NCI-H82 (cell line): ENCODE results near the gene GRIK3.

ENCODE experiments used
- DNase-seq: peaks from one replicate; lab custom pipeline; 2025; lab: John Stamatoyannopoulos, UW

GRIK3 gene

GRCh38 chr1:36825226-36825625, 209.1 kb downstream of the GRIK3 start:
- DNase-seq = no peak

DNA sequence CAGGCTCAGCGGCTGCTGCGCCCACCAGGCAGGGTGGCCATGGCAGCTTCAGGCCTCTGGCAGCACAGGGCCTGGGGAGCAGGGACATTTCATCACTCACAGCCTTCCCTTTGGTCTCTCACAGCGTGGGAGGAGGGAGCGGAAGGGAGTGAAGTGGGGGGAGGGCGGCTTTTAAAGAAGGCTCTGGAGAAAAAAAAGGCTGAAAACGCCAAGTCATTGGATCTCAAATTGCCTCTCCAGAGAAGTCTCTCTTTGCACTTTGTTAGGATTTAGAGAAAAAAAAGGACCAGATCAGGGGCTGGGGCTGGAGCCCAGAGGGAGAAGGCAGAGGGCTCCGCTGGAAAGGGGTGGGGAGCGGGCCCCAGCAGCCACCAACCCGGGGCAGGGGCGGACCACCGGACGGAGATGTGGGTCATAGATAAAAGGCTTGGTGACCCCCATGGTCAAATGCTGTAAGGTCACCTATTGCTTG, 209.9 kb downstream of the GRIK3 start:
- DNase-seq = no peak

DNA sequence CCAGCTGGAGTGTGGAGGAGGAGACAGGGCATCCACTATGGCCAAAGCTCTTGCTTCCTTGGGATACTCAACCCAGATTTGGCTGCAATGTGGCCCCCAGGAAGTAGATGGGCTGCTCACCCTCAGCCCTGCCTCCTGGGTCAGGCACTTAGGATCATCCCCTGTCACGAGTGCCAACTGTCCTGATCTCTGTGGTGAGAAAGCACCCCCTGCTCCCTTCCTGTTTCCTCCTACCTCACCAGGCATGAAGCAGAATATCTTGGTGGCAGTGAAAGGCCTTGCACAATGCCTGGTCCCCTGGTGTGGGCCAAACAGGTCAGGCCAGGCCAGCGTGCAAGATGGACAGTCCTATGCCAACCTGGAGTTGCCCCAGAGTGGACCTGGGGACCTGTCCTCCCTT, 211.7 kb downstream of the GRIK3 start:
- DNase-seq = no peak

- DNase-seq = no peak
These were observed 212.9 kb downstream of the GRIK3 start for GRCh38 chr1:36821386-36821785.

- DNase-seq = no peak
These were observed 215.5 kb downstream of the GRIK3 start for GRCh38 chr1:36818771-36819170.

GRCh38 chr1:36816348-36816747, 218.0 kb downstream of the GRIK3 start:
- DNase-seq = no peak

GRCh38 chr1:36814774-36815173, 219.5 kb downstream of the GRIK3 start:
- DNase-seq = no peak

- no peak for DNase-seq
These were observed 220.2 kb downstream of the GRIK3 start for GRCh38 chr1:36814083-36814482.

- peak; percentile 45 for DNase-seq
These were observed 227.1 kb downstream of the GRIK3 start for GRCh38 chr1:36807262-36807661.

GRCh38 chr1:36805979-36806640, 228.2 kb downstream of the GRIK3 start:
- no peak for DNase-seq

DNA sequence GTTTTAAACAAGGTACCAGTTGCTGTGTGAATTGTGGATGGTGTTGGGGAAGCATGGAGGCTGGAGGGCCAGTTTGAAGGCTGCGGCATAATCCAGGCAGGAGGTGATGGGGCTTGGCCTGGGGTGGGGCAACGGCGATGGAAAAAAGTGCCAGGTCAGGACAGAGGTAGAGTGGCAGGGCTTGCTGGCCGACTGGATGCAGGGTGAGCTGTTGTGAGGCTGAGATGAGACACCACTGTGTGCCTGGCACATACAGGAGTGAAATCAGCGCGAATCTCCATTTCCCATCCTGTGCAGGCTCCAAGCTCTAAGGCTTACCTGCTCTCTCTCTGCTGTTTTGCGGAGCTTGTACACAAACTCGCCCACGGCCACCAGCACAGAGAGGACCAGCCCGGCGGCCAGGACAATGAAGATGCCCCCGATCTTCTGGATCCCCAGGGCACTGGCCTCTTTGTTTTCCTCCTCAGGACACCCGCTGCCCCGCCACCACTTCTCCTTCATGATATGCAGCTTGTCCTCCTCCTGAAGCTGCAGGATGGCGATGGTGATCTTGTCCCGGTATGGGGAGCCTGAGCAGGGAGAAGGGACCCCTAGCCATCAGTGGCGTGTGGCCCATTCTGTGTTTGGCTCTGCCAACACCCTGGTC, 229.5 kb downstream of the GRIK3 start:
- no peak for DNase-seq

DNA sequence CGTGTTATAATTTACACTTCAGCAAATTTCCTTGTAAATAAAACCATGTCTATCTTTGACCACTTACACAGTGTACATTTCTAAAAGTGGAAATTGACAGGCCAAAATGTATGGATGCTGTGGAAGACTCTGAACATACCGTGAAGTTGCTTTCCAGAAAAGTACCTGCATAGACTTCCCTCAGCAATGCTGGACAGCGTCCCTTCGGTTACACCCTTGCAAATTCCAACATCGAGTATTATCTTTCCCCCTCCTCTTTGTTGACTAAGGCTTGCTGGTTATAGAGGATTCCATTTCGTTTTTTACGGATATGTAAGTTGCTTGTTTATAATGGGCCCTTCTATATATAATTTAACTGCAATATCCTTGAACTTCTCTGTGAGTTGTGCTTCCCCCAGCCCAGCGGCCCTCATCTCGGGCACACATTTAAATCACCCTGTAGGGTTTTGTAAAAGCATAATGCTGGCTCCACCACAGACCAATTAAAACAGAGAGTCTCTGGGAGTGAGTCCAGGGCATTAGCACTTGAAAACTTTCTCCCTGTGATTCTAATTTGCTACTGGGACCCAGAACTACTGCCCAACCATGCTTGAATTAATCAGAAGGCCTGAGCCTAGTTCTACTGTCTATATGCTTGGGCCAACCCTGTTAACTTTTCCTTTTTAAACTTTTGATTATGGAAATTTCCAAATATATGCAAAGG, 230.3 kb downstream of the GRIK3 start:
- no peak for DNase-seq

GRCh38 chr1:36802018-36802417, 232.3 kb downstream of the GRIK3 start:
- no peak for DNase-seq

GRCh38 chr1:36797761-36798160, 236.6 kb downstream of the GRIK3 start:
- DNase-seq = no peak

GRCh38 chr1:36796733-36797132, 237.6 kb downstream of the GRIK3 start:
- DNase-seq = no peak

DNA sequence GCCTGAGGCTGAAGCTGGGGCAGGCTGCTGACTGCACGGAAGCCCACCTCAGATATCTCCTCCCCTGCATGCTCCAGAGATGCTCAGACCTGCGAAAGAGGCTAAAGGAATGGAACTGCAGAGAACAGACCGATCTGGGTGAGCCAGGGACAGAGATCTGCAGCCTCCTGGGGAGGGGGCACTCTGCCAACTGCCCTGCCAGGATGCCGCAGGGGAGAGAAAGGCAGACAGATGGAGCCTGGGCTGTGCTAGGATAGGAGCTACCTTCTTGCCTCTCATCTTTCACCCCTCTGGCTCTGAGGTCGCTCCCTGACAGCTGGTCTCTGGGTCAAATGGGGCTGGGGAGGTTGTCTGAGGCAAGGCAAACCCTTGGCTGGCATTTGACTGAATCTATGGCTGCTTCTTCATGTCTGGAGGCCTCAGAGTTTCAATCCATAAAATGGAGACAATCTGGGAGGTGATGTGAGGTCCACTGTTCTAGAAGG, 238.2 kb downstream of the GRIK3 start:
- DNase-seq = peak; percentile 90

GRCh38 chr1:36794460-36794859, 239.9 kb downstream of the GRIK3 start:
- no peak for DNase-seq

- DNase-seq = no peak
These were observed 240.9 kb downstream of the GRIK3 start for GRCh38 chr1:36793452-36793851.

DNA sequence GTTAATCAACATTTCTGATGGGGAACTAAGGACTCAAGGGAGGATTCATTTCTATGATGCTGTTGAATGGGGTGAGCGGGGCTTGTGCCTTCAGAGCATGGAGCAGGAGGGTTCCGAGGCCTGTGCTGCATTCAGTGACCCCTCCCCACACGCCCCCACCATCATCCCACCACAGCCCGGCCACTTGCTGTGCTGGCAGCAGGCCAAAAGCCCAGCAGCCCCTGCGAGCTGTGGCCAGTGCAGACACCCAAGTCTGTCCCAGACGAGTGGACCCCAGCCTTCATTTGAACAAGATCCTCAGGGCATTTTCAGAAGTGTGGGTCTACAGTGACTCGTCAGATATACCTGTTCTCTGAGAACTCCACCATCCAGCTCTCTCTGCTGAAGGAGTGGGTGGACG, 242.0 kb downstream of the GRIK3 start:
- no peak for DNase-seq

DNA sequence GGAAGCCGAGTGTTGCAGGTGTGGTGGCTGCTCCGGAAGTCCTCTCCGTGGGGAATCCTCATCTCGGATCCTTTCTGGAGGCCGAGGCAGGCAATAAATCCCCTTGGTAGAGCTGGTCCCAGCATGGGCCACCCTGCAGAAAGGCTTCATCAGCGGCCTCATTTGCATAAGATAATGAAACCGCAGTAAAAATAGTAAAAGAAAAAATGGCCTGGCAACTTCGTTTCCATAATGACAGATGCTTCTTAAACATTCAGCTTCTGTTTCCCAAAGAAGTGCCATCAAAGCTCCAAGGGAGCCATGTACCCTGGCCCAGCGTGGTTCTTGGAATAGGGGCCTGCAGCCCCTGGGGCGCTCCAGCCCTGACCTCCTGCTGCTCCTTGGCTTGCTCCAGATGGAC, 244.1 kb downstream of the GRIK3 start:
- DNase-seq = no peak

DNA sequence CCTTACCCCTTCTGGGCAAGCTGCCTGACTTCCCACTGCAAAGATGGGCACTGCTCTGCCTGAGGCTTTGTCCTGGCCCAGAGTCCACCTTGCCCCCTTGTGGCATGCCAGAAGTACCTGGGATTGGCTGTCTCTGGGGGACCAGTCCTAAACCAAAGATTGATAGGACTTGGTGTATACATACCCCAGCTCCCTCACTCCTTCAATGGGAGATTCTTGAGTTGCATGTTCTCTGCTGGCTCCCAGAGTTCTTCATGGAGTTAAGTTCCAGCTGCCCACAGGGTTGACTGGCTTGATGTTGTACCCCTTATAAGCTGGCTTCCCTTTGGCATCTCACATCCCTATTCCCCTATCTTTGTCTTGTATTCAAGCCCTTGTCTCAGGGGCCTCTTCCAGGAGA, 244.8 kb downstream of the GRIK3 start:
- DNase-seq = no peak

- peak; percentile 61 for DNase-seq
These were observed 246.9 kb downstream of the GRIK3 start for GRCh38 chr1:36787312-36787913.

GRCh38 chr1:36786425-36786824, 247.9 kb downstream of the GRIK3 start:
- no peak for DNase-seq
